HEK293 (cell line): ENCODE results near the gene HPF1.
A peak's percentile ranks its signal among the peaks of the same experiment; 100 is the strongest.

Source experiments
- CTCF ChIA-PET: fragments of 350-600 bp; formaldehyde crosslinking; extraction: SDS; loops from one replicate; lab custom pipeline; 2021; ENCODE audit warnings: antibody characterized with exemption; lab: Yijun Ruan, JAX
- POLR2A ChIA-PET: fragments of 300-600 bp; formaldehyde crosslinking; extraction: SDS; loops from one replicate; lab custom pipeline; 2020; ENCODE audit warnings: antibody characterized with exemption, inconsistent platforms; lab: Yijun Ruan, JAX
- H3K27ac ChIP-seq: fragments of 200-500 bp; sonication (Bioruptor generic); 2 replicates; pipeline ENCODE4 v1.5.1; 2014; ENCODE audit warnings: low read depth, low read length, control low read depth, inconsistent platforms; ENCODE audit errors: extremely low read depth
- H3K36me3 ChIP-seq, 2 experiments: fragments of 200-500 bp in 1 of 2; sonication (Bioruptor generic) in 1 of 2; 1 replicate in 1 of 2; 2 replicates in 1 of 2; pipeline ENCODE4 v1.5.1; 2014 to 2017; ENCODE audit warnings: inconsistent platforms in 2 of 2, low read length in 2 of 2; ENCODE audit not compliant: control insufficient read depth in 2 of 2, insufficient read depth in 1 of 2
- H3K4me1 ChIP-seq: fragments of 200-500 bp; sonication (Bioruptor generic); 2 replicates; pipeline ENCODE4 v1.5.1; 2014; ENCODE audit warnings: mild to moderate bottlenecking, low read length, inconsistent platforms; ENCODE audit not compliant: control insufficient read depth, insufficient read depth
- H3K4me3 ChIP-seq: 2 replicates; pipeline ENCODE4 v1.5.1; 2011; ENCODE audit warnings: low read depth, mild to moderate bottlenecking, control low read depth, low read length, moderate library complexity
- H3K9me3 ChIP-seq: fragments of 200-500 bp; sonication (Bioruptor generic); 2 replicates; pipeline ENCODE4 v1.5.1; 2014; ENCODE audit warnings: low read depth, low read length, inconsistent platforms; ENCODE audit not compliant: control insufficient read depth, insufficient read depth
- IKZF3 ChIP-seq: fragments of 450-650 bp; IDR thresholded peaks from 2 replicates; pipeline ENCODE4 v1.5.0; 2018; ENCODE audit warnings: missing biosample characterization, mild to moderate bottlenecking, missing genetic modification characterization, moderate library complexity
- KLF10 ChIP-seq: fragments of 450-650 bp; IDR thresholded peaks from 2 replicates; pipeline ENCODE4 v1.5.1; 2018; ENCODE audit warnings: missing biosample characterization, mild to moderate bottlenecking, missing genetic modification characterization
- OSR2 ChIP-seq: fragments of 450-650 bp; formaldehyde crosslinking; IDR thresholded peaks from 2 replicates; pipeline ENCODE4 v1.5.1; 2016; ENCODE audit warnings: missing biosample characterization, missing genetic modification characterization
- OVOL3 ChIP-seq: fragments of 450-650 bp; formaldehyde crosslinking; IDR thresholded peaks from 2 replicates; pipeline ENCODE4 v1.5.1; 2016; ENCODE audit warnings: missing biosample characterization, missing genetic modification characterization
- PRDM1 ChIP-seq: fragments of 450-650 bp; formaldehyde crosslinking; IDR thresholded peaks from 2 replicates; pipeline ENCODE4; 2016; ENCODE audit warnings: missing biosample characterization, missing genetic modification characterization
- SP2 ChIP-seq: fragments of 450-650 bp; formaldehyde crosslinking; IDR thresholded peaks from 2 replicates; pipeline ENCODE4 v1.5.1; 2016; ENCODE audit warnings: missing biosample characterization, missing genetic modification characterization
- SP3 ChIP-seq: fragments of 450-650 bp; formaldehyde crosslinking; IDR thresholded peaks from 2 replicates; pipeline ENCODE4 v1.5.1; 2016; ENCODE audit warnings: missing biosample characterization, missing genetic modification characterization
- TCF7L2 ChIP-seq: IDR thresholded peaks from 2 replicates; pipeline ENCODE4 v1.6.1; 2011; ENCODE audit warnings: low read depth, mild to moderate bottlenecking, inconsistent platforms, low read length, moderate library complexity, borderline replicate concordance
- YY2 ChIP-seq: fragments of 450-650 bp; formaldehyde crosslinking; IDR thresholded peaks from 2 replicates; pipeline ENCODE4 v1.5.1; 2016; ENCODE audit warnings: missing biosample characterization, missing genetic modification characterization
- ZEB2 ChIP-seq: fragments of 450-650 bp; formaldehyde crosslinking; IDR thresholded peaks from 2 replicates; pipeline ENCODE4 v1.5.1; 2016; ENCODE audit warnings: missing biosample characterization, missing genetic modification characterization
- ZFP37 ChIP-seq: fragments of 450-650 bp; formaldehyde crosslinking; IDR thresholded peaks from 2 replicates; pipeline ENCODE4 v1.5.1; 2016; ENCODE audit warnings: missing biosample characterization, missing genetic modification characterization
- ZIC2 ChIP-seq: fragments of 450-650 bp; formaldehyde crosslinking; IDR thresholded peaks from 2 replicates; pipeline ENCODE4 v1.5.1; 2016; ENCODE audit warnings: missing biosample characterization, missing genetic modification characterization
- ZNF133 ChIP-seq: fragments of 450-650 bp; formaldehyde crosslinking; IDR thresholded peaks from 2 replicates; pipeline ENCODE4 v1.5.1; 2016; ENCODE audit warnings: missing biosample characterization, missing genetic modification characterization
- ZNF169 ChIP-seq: fragments of 450-650 bp; formaldehyde crosslinking; IDR thresholded peaks from 2 replicates; pipeline ENCODE4 v1.5.1; 2016; ENCODE audit warnings: missing biosample characterization, missing genetic modification characterization
- ZNF266 ChIP-seq: fragments of 450-650 bp; formaldehyde crosslinking; IDR thresholded peaks from 2 replicates; pipeline ENCODE4 v1.5.1; 2016; ENCODE audit warnings: missing biosample characterization, missing genetic modification characterization, low read depth
- ZNF335 ChIP-seq: fragments of 450-650 bp; formaldehyde crosslinking; conservative IDR thresholded peaks from 2 replicates; pipeline ENCODE4 v1.5.1; 2016; ENCODE audit warnings: missing biosample characterization, missing genetic modification characterization
- ZNF350 ChIP-seq: fragments of 450-650 bp; formaldehyde crosslinking; IDR thresholded peaks from 2 replicates; pipeline ENCODE4 v1.5.0; 2017; ENCODE audit warnings: missing biosample characterization, mild to moderate bottlenecking, missing genetic modification characterization
- ZNF354C ChIP-seq: fragments of 450-650 bp; formaldehyde crosslinking; IDR thresholded peaks from 2 replicates; pipeline ENCODE4 v1.5.1; 2016; ENCODE audit warnings: missing biosample characterization, missing genetic modification characterization, low read depth, borderline replicate concordance
- ZNF514 ChIP-seq: fragments of 450-650 bp; formaldehyde crosslinking; IDR thresholded peaks from 2 replicates; pipeline ENCODE4 v1.5.1; 2016; ENCODE audit warnings: missing biosample characterization, missing genetic modification characterization
- ZNF530 ChIP-seq: fragments of 450-650 bp; formaldehyde crosslinking; IDR thresholded peaks from 2 replicates; pipeline ENCODE4 v1.5.1; 2016; ENCODE audit warnings: low read depth, missing biosample characterization, missing genetic modification characterization
- ZNF555 ChIP-seq: fragments of 450-650 bp; formaldehyde crosslinking; conservative IDR thresholded peaks from 2 replicates; pipeline ENCODE4 v1.5.1; 2017; ENCODE audit warnings: missing biosample characterization, mild to moderate bottlenecking, missing genetic modification characterization, inconsistent platforms
- ZNF76 ChIP-seq: fragments of 450-650 bp; formaldehyde crosslinking; IDR thresholded peaks from 2 replicates; pipeline ENCODE4; 2016; ENCODE audit warnings: low read depth, missing biosample characterization, missing genetic modification characterization, borderline replicate concordance
- ZNF843 ChIP-seq: fragments of 450-650 bp; formaldehyde crosslinking; IDR thresholded peaks from 2 replicates; pipeline ENCODE4 v1.5.1; 2016; ENCODE audit warnings: missing biosample characterization, missing genetic modification characterization
- ZSCAN30 ChIP-seq: fragments of 450-650 bp; IDR thresholded peaks from 2 replicates; pipeline ENCODE4 v1.5.1; 2018; ENCODE audit warnings: missing biosample characterization, mild to moderate bottlenecking, missing genetic modification characterization, moderate library complexity
- TF ChIP-seq, protein P1 (sequence below): fragments of 450-650 bp; formaldehyde crosslinking; IDR thresholded peaks from 2 replicates; pipeline ENCODE4 v1.5.1; 2016; ENCODE audit warnings: missing biosample characterization, missing genetic modification characterization, low read depth
- TF ChIP-seq, protein P2 (sequence below): fragments of 450-650 bp; formaldehyde crosslinking; IDR thresholded peaks from 2 replicates; pipeline ENCODE4 v1.5.1; 2016; ENCODE audit warnings: missing biosample characterization, missing genetic modification characterization, low read depth
- TF ChIP-seq, protein P3 (sequence below): fragments of 450-650 bp; formaldehyde crosslinking; IDR thresholded peaks from 2 replicates; pipeline ENCODE4 v1.5.1; 2016; ENCODE audit warnings: missing biosample characterization, missing genetic modification characterization
- TF ChIP-seq, protein P4 (sequence below): fragments of 450-650 bp; formaldehyde crosslinking; IDR thresholded peaks from 2 replicates; pipeline ENCODE4 v1.5.1; 2017; ENCODE audit warnings: missing biosample characterization, missing genetic modification characterization

Gene HPF1

DNA sequence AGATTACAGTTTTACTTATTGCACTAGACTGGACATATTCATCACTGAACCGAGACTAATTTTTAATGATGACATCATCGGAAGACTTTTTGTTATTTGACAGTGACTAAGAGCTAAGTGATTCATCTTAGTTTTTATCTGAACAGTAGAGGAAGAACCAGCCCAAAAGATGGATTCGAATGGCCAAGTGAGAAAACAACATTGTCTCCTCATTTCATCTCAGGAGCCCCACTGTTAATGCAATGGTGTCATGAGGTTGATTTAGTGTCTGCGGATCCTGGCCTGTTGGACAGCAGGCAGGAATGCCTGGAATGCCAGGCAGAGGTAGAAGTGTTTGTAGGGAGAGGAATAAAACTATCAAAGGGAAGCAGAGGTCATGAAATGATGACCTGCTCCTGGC, 37.8 kb upstream of the HPF1 start (continued):
- TF ChIP-seq, protein P1, sequence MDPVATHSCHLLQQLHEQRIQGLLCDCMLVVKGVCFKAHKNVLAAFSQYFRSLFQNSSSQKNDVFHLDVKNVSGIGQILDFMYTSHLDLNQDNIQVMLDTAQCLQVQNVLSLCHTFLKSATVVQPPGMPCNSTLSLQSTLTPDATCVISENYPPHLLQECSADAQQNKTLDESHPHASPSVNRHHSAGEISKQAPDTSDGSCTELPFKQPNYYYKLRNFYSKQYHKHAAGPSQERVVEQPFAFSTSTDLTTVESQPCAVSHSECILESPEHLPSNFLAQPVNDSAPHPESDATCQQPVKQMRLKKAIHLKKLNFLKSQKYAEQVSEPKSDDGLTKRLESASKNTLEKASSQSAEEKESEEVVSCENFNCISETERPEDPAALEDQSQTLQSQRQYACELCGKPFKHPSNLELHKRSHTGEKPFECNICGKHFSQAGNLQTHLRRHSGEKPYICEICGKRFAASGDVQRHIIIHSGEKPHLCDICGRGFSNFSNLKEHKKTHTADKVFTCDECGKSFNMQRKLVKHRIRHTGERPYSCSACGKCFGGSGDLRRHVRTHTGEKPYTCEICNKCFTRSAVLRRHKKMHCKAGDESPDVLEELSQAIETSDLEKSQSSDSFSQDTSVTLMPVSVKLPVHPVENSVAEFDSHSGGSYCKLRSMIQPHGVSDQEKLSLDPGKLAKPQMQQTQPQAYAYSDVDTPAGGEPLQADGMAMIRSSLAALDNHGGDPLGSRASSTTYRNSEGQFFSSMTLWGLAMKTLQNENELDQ, result no peak
- TF ChIP-seq, protein P2, sequence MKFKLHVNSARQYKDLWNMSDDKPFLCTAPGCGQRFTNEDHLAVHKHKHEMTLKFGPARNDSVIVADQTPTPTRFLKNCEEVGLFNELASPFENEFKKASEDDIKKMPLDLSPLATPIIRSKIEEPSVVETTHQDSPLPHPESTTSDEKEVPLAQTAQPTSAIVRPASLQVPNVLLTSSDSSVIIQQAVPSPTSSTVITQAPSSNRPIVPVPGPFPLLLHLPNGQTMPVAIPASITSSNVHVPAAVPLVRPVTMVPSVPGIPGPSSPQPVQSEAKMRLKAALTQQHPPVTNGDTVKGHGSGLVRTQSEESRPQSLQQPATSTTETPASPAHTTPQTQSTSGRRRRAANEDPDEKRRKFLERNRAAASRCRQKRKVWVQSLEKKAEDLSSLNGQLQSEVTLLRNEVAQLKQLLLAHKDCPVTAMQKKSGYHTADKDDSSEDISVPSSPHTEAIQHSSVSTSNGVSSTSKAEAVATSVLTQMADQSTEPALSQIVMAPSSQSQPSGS (tag by site-specific recombination), result peak; percentile 89

DNA sequence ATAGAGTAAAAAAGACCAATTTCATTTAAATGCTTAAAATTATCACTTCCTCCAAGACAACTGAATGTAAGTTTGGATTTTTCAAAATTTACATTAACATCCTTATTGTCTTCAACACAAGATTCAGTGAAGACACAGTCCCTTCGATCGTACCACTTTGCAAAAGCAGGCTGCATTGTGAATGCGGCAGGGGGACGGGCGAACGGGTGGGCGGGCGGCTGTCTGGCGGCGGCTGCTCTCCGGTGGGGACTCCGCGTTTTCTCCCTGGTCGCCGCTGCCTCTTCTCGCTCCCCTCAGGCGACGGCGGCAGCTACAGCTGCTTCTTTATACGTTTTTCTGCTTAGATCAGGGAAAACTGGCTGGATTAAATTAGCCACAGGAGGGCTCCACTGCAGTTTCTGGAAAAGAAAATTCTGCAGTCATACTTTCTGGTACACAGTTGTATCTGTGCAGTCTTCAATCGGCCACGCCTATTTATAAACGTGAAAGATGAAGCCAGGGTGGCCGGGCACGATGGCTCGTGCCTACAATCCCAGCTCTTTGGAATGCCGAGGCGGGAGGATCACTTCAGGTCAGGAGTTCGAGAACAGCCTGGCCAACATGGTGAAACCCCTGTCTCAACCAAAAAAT, 33.9 kb upstream of the HPF1 start:
- peak overlapping the region; percentile 15 for H3K4me3 ChIP-seq
- H3K36me3 ChIP-seq, result no peaks in the 10 kb centered on the region
- H3K9me3 ChIP-seq, result no peaks in the 10 kb centered on the region
- H3K4me1 ChIP-seq, result no peaks in the 10 kb centered on the region
- POLR2A ChIA-PET, result interaction anchor here (0.6 kb wide), 1 partner anchor 234 kb away, joined by 3 read pairs; the partner anchor contains the start of gene MFAP3L
- H3K27ac ChIP-seq, result no peak overlapping the region
- CTCF ChIA-PET, result interaction anchor here (0.6 to 1.4 kb wide), 5 partner anchors 17 to 178 kb away, joined by 3 to 5 read pairs (median 3); no protein-coding TSS in a partner anchor
- peak; percentile 50; the same call in 1 of the 2 replicates for TF ChIP-seq IKZF3
- TF ChIP-seq, protein P3, sequence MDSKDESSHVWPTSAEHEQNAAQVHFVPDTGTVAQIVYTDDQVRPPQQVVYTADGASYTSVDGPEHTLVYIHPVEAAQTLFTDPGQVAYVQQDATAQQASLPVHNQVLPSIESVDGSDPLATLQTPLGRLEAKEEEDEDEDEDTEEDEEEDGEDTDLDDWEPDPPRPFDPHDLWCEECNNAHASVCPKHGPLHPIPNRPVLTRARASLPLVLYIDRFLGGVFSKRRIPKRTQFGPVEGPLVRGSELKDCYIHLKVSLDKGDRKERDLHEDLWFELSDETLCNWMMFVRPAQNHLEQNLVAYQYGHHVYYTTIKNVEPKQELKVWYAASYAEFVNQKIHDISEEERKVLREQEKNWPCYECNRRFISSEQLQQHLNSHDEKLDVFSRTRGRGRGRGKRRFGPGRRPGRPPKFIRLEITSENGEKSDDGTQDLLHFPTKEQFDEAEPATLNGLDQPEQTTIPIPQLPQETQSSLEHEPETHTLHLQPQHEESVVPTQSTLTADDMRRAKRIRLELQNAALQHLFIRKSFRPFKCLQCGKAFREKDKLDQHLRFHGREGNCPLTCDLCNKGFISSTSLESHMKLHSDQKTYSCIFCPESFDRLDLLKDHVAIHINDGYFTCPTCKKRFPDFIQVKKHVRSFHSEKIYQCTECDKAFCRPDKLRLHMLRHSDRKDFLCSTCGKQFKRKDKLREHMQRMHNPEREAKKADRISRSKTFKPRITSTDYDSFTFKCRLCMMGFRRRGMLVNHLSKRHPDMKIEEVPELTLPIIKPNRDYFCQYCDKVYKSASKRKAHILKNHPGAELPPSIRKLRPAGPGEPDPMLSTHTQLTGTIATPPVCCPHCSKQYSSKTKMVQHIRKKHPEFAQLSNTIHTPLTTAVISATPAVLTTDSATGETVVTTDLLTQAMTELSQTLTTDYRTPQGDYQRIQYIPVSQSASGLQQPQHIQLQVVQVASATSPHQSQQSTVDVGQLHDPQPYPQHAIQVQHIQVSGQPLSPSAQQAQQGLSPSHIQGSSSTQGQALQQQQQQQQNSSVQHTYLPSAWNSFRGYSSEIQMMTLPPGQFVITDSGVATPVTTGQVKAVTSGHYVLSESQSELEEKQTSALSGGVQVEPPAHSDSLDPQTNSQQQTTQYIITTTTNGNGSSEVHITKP (tag by site-specific recombination), result peak; percentile 72
- TF ChIP-seq ZNF354C (tag by site-specific recombination), result no peak
- no peak for TF ChIP-seq ZNF266 (tag by site-specific recombination)
- no peak for TF ChIP-seq ZNF169 (tag by site-specific recombination)
- 0 out of 2 replicates have a peak, but pooled peaks have one; percentile 9 for TF ChIP-seq PRDM1 (tag by site-specific recombination)
- peak; percentile 71 for TF ChIP-seq ZNF335 (tag by site-specific recombination)
- TF ChIP-seq ZNF555 (tag by site-specific recombination), result no peak
- TF ChIP-seq, protein P4, sequence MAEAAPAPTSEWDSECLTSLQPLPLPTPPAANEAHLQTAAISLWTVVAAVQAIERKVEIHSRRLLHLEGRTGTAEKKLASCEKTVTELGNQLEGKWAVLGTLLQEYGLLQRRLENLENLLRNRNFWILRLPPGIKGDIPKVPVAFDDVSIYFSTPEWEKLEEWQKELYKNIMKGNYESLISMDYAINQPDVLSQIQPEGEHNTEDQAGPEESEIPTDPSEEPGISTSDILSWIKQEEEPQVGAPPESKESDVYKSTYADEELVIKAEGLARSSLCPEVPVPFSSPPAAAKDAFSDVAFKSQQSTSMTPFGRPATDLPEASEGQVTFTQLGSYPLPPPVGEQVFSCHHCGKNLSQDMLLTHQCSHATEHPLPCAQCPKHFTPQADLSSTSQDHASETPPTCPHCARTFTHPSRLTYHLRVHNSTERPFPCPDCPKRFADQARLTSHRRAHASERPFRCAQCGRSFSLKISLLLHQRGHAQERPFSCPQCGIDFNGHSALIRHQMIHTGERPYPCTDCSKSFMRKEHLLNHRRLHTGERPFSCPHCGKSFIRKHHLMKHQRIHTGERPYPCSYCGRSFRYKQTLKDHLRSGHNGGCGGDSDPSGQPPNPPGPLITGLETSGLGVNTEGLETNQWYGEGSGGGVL (tag by site-specific recombination), result no peak
- TF ChIP-seq SP2, result no peak
- TF ChIP-seq SP3, result peak; percentile 30; the same call in 1 of the 2 replicates
- TF ChIP-seq OSR2 (tag by site-specific recombination), result no peak
- TF ChIP-seq YY2 (tag by site-specific recombination), result no peak
- no peak for TF ChIP-seq ZEB2 (tag by site-specific recombination)
- TF ChIP-seq ZNF843 (tag by site-specific recombination), result no peak
- TF ChIP-seq ZNF133 (tag by site-specific recombination), result no peak
- no peak for TF ChIP-seq ZNF350 (tag by site-specific recombination)
- TF ChIP-seq ZNF514, result no peak
- TF ChIP-seq OVOL3 (tag by site-specific recombination), result no peak
- no peak for TF ChIP-seq ZNF76
- no peak for TF ChIP-seq ZNF530 (tag by site-specific recombination)
- 0 out of 2 replicates have a peak, but pooled peaks have one; percentile 7 for TF ChIP-seq ZIC2
- TF ChIP-seq ZFP37 (tag by site-specific recombination), result no peak
- TF ChIP-seq TCF7L2, result no peak
- 0 out of 2 replicates have a peak, but pooled peaks have one; percentile 25 for TF ChIP-seq KLF10 (tag by site-specific recombination)
- TF ChIP-seq ZSCAN30, result 0 out of 2 replicates have a peak, but pooled peaks have one; percentile 5
